Activated CD4-positive, alpha-beta T cell treated with anti-CD3 and anti-CD28 coated beads, Interleukin-2, amount 50 U/mL, for 4 hours (primary cell): ENCODE results near the gene CDH13.

ENCODE experiments used
- DNase-seq, 2 experiments: peaks; one replicate each; pipeline ENCODE4 v3.0.0-alpha.2; 2020

CDH13 gene

DNA sequence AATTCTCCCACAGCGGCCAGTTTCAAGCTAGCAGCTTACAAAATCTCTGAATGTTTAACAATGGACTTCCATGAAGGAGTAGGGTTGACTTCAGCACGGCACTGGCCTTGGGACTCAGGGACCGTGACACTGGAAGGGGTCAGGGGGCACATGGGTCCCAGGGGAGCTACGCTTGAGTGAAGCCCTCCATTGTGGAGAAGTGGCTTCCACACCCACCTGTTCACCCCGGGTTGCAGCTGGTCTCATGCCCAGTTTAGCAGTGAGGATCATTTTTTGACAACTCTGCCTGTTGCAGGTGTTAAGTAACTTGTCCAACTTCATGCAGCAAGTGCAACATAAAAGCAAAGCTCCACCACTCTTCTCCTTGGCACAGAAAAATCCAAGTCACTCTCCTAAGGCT, 510.2 kb downstream of the CDH13 start:
- no peak for DNase-seq

DNA sequence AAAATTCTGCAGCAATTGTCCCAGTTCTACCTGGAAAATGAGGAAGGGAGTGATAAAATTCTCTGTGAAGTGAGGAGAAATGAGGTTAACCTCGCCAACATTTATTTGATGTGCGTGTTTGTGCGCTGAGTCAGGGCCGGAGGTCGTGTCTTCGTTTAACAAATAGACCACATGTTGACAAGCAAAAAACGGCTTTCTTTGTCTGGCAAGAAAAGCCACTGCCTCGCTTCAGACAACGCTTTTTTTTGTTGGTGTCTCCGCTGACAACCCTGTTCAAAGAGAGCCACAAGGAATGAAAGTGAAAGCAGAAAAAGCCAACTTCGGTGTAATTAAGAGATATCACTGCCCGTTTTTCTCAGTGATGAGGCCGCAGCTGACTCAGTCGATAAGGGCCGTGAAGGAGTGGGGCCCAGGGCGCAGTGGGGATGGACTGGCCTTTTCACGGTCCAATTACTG, 510.6 kb downstream of the CDH13 start:
- no peak for DNase-seq

DNA sequence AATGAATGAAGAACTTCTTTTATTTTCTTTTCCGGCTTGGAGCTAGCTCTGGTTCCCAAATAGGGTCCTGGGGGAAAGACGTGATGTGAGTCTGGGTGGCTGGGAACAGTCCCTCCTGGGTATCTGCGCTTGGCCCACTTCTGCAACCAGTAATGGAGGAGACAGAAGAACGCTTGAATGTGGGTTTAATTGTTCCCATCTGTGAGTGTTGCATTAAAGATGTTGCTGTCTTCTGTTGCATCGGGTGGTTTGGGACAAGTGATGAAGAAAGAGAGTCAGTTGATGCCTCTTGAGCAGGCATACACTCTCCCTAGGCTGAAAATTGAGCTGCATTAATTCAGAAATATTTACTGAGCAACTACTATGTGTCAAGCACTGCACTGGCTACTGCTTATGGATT, 511.1 kb downstream of the CDH13 start:
- DNase-seq = no peak

DNA sequence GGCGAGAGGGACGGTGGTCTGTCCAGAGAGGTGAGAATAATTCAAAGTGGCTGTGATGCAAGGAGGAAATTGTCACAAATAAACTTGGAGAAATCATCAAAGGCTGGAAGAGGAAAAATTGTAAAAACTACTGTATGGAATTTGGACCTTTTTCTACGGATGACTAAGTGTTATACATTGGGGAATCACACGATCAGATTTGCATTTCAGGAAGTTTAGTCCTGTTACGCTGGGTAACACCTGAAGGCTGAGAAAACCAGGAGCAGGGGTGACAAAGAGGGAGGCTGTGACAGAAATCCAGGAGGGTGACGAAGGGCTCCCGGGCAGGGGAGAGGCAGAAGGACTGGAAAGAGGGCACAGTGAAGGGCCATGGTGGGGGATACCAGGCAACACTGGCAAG, 511.7 kb downstream of the CDH13 start:
- no peak for DNase-seq

DNA sequence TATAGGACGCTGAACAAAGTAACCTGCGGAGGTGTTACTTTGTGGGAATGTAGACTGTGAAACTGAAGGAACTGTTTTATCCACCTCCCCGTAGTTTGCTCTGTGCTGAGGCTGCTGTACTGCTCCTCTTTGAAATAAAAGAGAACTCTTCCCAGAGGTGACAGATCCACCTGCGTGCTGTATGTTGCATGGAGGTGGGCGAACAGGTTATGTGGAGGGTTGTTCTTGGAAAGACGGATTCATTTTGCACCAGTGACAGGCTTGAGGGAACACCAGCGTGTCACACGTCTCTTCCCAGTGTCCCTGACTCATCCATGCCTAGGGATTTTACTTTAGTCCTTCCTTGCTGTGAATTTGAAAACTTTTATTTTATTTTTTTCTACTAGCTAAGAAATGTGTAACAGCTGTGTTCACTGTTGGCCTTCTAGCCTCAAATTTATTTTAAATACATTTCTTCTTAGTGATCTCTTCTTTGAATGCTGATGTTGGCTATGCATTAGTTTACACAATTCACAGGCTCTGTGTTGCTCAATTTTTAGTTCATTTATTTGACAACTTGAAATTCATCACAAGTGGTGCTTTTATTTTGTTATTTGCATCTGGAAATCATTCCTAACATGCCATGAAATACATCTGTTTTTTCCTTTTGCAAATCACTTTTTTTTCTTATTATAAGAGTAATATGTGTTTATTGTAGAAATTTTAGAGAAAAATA, 512.4 kb downstream of the CDH13 start:
- DNase-seq = no peak

DNA sequence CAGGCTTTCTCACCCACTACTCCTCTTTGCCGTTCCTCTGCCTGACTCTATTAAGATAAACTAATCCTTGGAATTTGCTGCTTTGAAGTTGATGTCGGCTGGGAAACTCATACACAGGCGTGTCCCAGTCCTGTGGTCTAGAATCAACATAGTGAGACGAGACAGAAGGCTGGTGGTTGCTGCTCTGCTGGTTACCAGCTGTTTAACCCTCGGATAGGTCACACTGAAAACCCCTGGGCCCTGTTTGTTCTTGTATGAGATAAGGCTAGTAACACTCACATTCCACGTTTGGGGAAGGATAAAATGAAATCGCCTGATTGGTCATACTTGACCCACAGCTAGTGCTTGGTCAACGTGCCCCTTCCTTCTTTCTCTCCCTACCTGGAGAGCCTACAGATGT, 517.0 kb downstream of the CDH13 start:
- DNase-seq = no peak

DNA sequence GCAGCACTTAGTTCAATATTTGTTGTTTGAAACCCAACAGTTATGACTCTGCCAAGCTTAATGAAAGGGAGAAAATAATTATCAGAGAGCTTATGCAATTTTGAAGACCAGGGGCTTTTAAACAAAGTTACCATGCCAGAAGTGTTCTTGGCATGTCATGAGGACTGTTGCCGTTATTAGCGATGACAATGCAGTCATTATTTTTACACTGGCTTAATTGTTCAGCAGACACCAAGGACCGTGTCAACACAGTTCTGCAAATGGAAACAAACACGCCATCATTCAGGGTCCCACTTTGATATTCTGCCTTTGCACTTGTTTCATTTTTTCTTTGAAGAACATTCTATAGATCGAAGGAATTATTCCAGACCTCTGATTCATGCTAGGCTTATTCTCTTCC, 518.5 kb downstream of the CDH13 start:
- no peak for DNase-seq

DNA sequence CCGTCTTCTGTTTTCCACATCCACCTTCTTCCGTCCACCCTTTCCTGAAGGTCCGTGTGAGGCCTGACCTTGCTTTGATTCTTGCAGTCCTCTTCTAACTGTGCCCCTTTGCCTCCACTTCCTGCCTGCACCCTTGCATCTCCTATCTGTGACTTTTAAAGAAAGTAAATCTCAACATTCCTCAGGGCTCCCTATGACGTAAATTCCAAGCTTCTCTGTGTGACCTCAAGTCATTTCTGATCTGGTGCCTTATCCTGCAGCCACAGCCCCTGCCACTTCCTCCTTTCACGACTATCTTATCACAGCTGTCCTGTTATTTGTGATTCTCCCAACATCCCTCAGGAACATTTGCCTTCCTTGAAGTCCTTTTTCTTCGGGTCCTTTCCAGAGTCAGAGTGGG, 520.5 kb downstream of the CDH13 start:
- DNase-seq = no peak

DNA sequence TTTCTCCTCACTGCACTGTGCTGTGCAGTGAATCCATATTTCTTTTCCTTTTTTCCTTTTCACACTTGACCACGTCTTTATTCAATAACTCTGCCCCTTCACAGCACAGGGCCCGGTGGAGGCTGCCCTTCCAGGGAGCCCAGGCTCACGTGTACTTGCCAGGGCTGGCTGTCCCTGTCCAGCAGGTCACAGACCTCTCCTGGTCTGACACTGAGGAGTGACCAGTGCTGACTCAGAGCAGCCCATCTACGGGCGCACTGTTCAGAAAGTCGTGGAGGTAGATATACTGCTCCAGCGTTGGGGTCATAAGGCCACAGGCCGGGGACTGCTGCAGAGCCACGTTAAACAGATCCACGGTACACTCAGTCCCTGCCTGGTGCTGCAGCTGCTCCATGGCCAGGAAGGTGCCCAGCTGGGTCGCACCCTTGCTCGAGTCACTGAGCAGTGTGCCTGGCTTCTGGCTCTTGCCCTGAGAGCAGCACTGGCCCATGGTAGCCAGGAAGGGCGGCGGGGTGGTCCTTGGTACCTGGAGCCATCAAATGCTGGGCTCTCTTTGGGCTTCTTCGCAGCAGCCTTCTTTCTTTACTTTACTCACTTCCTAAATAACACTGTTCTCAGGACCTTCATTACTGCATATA, 531.7 kb downstream of the CDH13 start:
- no peak for DNase-seq

DNA sequence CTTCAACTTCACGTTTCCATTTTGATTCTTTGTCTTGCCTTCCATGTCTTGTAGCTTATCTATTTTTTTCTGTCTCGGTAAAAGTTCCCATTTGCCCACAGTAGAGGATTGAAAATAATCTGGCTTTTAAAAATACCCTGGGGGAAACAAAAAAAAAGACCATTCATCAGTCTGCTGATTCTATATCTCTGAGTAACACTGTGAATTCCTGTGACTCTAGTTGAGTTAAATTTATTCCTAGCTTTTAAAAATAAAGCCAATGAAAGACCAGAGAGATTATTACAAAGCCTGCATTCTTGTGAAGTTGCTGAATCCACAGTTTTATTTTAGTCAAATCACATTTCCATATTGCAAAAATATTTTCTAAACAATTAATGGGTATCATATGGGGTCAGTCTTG, 532.3 kb downstream of the CDH13 start:
- DNase-seq = no peak

DNA sequence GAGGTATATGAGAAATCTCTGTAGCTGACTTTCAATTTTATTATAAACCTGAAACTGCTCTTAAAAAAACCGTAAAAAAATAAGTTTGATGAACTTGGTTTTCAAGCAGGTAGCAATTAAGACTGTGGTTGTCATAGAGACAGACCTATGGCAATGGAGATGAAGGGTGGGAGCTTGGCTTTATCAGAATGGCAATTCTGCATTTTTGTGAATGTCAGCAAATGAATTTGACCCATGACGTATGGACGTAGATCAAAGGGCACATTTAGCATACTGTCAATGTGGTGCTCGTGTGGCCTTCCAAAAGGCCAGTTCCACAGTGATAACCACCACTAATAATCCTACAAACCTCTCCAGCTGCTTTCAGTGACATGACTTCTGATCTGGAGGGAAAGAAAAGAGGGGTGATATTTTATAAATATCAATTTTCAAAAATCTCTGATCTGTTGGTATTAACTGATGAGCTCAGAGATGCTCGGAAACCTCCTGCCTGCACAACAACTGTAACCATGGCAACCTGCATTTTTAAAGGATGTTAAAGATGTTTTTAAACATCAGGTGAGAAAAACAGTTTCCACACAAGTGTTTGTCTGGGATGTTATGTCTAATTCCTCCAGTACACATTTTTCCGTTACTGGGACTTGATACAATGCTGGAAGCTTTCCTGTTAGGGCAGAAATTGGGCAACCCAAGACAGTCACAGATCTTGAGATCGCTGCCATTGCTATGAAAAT, 533.7 kb downstream of the CDH13 start:
- no peak for DNase-seq

DNA sequence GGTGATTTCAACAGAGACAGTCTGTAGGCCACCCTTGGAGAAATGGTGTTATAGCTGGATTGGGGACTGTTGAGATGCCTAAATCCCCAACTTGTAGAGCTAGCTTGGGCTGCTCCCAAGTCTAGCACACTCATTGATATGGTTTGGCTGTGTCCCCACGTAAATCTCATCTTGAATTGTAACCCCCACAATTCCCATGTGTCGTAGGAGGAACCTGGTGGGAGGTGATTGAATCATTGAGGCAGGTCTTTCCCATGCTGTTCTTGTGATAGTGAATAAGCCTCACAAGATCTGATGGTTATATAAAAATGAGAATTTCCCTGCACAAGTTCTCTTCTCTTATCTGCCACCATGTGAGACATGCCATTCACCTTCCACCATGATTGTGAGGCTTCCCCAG, 536.0 kb downstream of the CDH13 start:
- DNase-seq = no peak

DNA sequence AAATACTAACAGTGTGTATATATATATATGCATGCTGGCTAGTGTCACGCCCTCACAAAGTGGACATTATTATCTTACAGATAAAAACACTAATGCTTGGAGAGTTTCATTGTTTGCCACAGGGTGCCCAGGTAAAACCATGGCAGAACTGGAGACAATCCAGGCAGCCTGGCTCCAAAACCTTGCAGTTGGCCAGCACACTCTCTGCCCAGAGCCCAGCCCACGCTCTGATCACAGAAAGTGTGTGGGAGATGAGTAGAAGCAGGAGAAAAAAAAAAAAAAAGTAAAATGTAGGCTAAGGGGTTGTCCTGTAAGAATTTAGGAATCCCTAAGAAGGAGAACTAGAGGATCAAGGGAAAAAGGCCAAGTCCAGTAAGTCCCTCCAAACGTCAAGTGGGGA, 538.0 kb downstream of the CDH13 start:
- DNase-seq = no peak

DNA sequence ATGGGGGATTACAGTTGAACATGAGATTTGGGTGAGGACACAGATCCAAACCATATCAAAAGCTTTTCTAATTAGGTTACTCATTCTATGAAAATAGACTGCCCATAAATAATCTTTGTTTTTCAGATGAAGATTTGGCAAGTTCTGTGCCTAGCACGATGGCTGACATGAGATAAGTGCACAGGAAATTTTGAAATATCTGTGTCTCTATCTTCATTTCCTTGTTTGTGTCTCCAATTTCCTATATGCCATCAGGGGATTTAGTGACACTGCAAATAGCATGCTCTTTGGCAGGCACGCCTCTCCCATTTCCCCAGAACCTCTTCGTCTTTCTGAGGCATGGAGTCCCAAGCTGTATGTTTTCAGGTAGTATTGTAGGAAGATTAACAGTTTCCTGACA, 544.6 kb downstream of the CDH13 start:
- DNase-seq = no peak

DNA sequence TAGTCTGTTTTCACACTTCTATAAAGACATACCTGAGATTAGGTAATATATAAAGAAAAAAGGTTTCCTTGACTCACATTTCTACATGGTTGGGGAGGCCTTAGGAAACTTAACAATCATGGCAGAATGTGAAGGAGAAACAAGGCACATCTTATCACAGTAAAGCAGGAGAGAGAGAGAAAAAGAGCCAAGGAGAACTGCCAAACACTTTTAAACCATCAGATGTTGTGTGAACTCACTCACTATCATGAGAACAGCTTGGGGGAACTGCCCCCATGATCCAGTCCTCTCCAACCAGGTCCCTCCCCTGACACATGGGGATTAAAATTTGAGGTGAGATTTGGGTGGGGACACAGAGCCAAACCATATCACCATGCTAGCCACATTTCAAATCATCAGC, 547.9 kb downstream of the CDH13 start:
- no peak for DNase-seq

DNA sequence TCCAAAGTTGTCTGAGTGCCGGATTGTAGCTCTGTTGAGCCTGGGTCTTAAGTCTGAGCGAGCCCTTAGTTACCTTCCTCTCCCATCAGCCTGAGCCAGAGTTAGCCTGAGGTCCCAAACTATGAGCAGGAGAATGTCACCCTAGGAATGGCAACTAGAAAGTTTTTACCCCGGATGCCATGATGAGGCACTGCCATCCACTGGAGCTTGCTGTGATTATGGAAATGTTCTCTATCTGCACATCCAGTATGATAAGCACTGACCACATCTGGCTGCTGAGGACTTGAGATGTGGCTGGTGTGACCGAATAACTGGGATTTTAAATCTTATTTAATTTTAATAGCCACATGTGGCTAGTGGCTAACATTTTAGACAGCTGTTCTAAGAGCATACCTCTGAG, 550.0 kb downstream of the CDH13 start:
- DNase-seq = no peak

DNA sequence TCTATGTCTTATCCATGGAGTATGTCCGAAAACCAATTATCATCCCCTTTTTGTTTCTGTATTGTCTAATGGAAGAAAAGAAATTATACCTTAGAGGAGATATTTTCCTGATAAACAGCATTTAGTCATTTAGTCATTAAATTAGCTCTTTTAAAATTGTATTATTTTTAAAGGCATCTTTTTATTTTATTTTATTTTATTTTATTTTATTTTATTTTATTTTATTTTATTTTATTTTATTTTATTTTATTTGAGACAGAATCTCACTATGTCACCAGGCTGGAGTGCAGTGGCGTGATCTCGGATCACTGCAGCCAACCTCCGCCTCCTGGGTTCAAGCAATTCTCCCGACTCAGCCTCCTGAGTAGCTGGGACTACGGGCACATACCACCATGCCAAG, 559.1 kb downstream of the CDH13 start:
- DNase-seq = no peak

DNA sequence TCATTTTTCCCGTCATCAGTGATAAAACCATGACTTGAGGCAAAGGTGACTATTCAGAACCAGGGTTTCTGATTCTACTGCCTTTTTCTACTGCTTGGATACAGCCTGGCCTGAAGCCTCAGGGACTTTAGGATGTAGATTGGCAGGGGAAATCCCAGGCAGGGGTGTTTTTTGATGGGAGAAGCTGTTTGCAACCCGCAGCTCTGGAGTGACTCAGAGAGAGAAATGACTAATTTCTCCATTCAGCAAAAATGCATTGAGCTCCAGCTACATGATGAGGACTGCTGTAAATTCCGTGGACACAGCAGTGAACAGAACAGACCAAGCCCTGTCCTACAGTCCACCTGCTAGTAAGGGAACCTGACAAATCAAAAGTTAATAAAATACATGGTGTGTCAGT, 560.6 kb downstream of the CDH13 start:
- DNase-seq = no peak

DNA sequence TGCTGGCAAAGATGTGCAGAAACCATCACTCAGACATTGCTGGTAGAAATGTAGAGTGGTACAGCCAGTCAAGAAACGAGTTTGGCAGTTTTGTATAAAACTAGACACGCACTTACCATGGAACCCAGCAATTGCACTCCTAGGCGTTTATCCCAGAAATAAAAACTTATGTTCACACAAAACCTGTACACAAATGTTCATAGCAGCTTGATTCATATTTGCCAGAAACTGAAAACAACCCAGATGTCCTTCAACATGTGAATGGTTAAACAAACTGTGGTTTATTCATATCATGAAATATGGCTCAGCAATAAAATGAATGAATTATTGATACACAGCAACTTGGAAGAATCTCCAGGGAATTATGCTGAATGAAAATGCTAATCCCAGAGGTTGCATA, 570.0 kb downstream of the CDH13 start:
- DNase-seq = no peak

DNA sequence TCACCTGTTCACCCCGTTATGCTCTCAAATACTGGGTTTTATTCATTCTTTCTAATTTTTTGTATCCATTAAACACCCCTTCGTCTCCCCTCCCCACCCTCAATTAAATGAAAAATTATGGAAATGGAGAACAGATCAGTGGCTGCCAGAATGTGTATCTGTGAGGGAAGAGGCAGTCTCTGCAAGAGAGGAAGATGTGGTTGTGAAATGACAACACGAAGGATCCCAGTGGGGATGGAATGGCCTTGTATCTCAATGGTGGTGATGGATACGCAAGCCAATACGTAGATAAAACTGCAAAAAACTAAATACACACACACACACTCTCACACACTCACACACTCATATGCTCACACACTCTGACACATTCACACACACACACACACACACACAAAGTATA, 570.7 kb downstream of the CDH13 start:
- no peak for DNase-seq

DNA sequence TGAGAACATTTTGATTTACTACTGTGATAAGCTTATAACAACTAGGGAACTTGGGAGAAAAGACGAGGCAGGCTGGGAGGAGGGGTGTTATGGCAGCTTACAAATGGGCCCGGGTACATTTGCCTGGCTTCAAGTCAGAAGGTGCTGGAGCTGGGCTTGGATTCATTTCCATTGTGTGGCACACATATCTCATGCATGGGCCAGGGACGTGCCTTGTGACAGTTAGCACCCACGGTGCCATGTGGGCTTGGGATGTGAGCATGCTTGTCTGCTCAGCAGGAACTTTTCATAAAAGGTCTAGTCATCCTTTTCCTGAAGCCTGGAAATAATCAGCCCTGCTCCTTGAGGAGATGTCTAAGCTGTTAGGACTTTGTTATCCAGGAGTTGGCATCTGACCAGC, 572.2 kb downstream of the CDH13 start:
- no peak for DNase-seq

DNA sequence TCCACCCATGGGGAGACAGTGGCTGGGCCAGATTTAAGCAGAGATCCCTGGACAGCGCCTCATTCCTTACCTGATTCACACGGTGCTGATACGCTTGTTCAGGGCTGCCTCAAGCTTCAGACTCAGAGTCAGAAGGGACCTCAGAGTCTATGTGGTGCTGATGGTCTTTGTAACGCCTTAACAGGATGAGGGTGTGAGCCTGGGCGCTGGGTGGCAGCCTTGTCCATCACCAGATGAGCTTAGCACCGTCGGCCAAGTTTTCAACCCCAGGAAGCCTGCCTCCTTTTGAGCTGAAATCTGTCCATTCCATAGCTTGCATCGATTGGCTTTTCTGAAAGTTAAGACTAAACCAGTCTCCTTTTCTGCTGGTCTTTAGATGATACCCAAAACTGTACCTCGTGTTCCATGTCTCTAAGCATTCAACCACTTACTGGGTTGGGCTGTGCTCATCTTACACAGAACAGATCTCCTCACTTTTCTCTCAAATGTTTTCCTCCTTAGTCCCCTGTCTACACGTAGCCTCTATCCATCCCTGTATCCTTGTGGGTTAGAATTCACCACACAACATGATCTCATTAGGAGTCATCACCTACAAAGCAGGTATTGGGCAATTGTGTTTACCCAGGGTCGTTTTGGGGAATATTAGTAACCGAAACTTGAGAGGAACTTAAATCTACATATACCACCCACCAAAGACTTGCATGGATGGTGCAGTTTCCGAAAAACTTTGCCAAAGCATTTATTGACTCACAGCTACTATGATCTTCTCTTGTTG, 573.4 kb downstream of the CDH13 start:
- DNase-seq = no peak

DNA sequence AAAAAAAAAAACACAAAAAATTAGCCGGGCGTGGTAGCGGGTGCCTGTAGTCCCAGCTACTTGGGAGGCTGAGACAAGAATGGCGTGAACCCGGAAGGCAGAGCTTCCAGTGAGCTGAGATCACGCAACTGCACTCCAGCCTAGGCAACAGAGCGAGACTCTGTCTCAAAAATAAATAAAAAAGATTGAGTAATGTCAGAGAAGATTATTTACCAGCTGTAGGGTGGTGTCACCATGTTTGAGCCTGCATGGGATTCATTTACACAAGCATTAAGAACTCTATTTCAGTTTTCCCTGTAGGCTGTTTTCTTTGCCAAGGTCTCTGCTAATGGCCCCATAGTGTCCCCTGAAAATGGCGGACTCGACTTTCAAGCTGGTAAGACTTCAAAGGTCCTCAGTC, 575.0 kb downstream of the CDH13 start:
- no peak for DNase-seq

DNA sequence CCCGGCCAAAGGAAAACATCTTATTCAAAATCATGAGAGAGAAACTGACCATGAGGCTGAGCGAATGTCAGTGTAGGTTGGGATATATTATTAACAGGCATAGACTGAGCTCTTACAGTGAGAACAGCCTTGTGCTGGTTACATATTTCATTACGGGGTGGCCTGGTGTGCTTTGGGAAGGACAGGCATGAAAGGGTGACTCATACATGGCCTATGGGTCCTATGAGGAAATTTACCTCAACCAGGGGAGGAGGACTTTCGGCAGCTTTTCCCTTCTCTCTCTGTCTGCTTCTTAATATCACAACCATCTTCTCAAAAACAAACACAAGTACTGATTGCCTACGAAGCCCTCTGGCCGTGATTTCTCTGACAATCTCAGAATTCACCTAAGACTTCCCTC, 579.1 kb downstream of the CDH13 start:
- no peak for DNase-seq
